SK-N-DZ (cell line): ENCODE data around the gene CYP24A1.

ENCODE experiments used
- DNase-seq: peaks from one replicate; pipeline ENCODE4 v3.0.0-alpha.2; 2015; ENCODE audit warnings: low spot score

CYP24A1 gene

GRCh38 chr20:54203281-54203680, 29.5 kb upstream of the CYP24A1 start:
- no peak for DNase-seq

GRCh38 chr20:54201268-54201846, 27.6 kb upstream of the CYP24A1 start:
- DNase-seq: no peak

- DNase-seq: no peak
These were observed 26.9 kb upstream of the CYP24A1 start for GRCh38 chr20:54200487-54201267.

GRCh38 chr20:54199721-54200176, 26.0 kb upstream of the CYP24A1 start:
- DNase-seq: peak; percentile 74

- no peak for DNase-seq
These were observed 25.5 kb upstream of the CYP24A1 start for GRCh38 chr20:54199283-54199682.

- no peak for DNase-seq
These were observed 24.1 kb upstream of the CYP24A1 start for GRCh38 chr20:54197621-54198604.

GRCh38 chr20:54195483-54196472, 22.0 kb upstream of the CYP24A1 start:
- DNase-seq: no peak

GRCh38 chr20:54194724-54195438, 21.1 kb upstream of the CYP24A1 start:
- DNase-seq: no peak

- DNase-seq: no peak
These were observed 20.0 kb upstream of the CYP24A1 start for GRCh38 chr20:54193817-54194216.

GRCh38 chr20:54190217-54190616, 16.4 kb upstream of the CYP24A1 start:
- DNase-seq: no peak

- no peak for DNase-seq
These were observed 15.8 kb upstream of the CYP24A1 start for GRCh38 chr20:54189630-54190029.

GRCh38 chr20:54188132-54188849, 14.5 kb upstream of the CYP24A1 start:
- DNase-seq: no peak

GRCh38 chr20:54184904-54185626, 11.3 kb upstream of the CYP24A1 start:
- DNase-seq: no peak

- no peak for DNase-seq
These were observed 10.3 kb upstream of the CYP24A1 start for GRCh38 chr20:54184071-54184470.

- no peak for DNase-seq
These were observed 7.1 kb upstream of the CYP24A1 start for GRCh38 chr20:54180931-54181330.

- no peak for DNase-seq
These were observed 6.2 kb upstream of the CYP24A1 start for GRCh38 chr20:54179946-54180345.

- no peak for DNase-seq
These were observed 4.5 kb upstream of the CYP24A1 start for GRCh38 chr20:54178256-54178655.

- no peak for DNase-seq
These were observed 3.6 kb upstream of the CYP24A1 start for GRCh38 chr20:54177378-54177777.

- no peak for DNase-seq
These were observed 2.8 kb upstream of the CYP24A1 start for GRCh38 chr20:54176610-54177009.
